GM23338 (cell line): ENCODE data around the gene MAP3K9. TPM values are rescaled to one million over a fixed set of nuclear protein-coding genes. Genes with fewer than 3 reads are reported as not detected.
A peak's percentile ranks its signal among the peaks of the same experiment; 100 is the strongest.

Source experiments
- ATAC-seq: fragments of 200-7000 bp; cut with Tn5 transposase; 3 replicates; pipeline ENCODE4 v1.9.1; 2020
- DNase-seq: peaks from one replicate; pipeline ENCODE4 v3.0.0-alpha.2; 2015; ENCODE audit warnings: low spot score
- H2AFZ ChIP-seq: fragments of 200-600 bp; sonication (generic); 2 replicates; pipeline ENCODE4 v1.8.0; 2016; ENCODE audit warnings: antibody characterized with exemption, mild to moderate bottlenecking, moderate library complexity
- H3F3A ChIP-seq: fragments of 200-600 bp; sonication (generic); replicated peaks from 2 replicates; pipeline ENCODE4 v1.8.0; 2017; ENCODE audit warnings: antibody characterized with exemption, mixed run types, low read depth
- H3K27ac ChIP-seq: fragments of 200-600 bp; sonication (generic); 2 replicates; pipeline ENCODE4 v1.6.1; 2016; ENCODE audit warnings: low read depth
- H3K27me3 ChIP-seq: fragments of 200-600 bp; sonication (generic); 2 replicates; pipeline ENCODE4 v1.8.0; 2016; ENCODE audit warnings: mild to moderate bottlenecking, mixed run types, moderate library complexity; ENCODE audit not compliant: insufficient read depth
- H3K36me3 ChIP-seq: fragments of 200-600 bp; sonication (generic); 2 replicates; pipeline ENCODE4 v1.8.0; 2016; ENCODE audit warnings: mild to moderate bottlenecking; ENCODE audit not compliant: insufficient read depth
- H3K4me1 ChIP-seq: fragments of 200-600 bp; sonication (generic); 2 replicates; pipeline ENCODE4 v1.8.0; 2016; ENCODE audit warnings: mild to moderate bottlenecking, moderate library complexity; ENCODE audit not compliant: insufficient read depth
- H3K4me2 ChIP-seq: fragments of 200-600 bp; sonication (generic); 2 replicates; pipeline ENCODE4 v1.7.1; 2017; ENCODE audit warnings: mixed run types
- H3K4me3 ChIP-seq: fragments of 200-600 bp; sonication (generic); 2 replicates; pipeline ENCODE4 v1.6.1; 2016; ENCODE audit warnings: mixed run types
- H3K79me2 ChIP-seq: fragments of 200-600 bp; sonication (generic); replicated peaks from 2 replicates; pipeline ENCODE4 v1.8.0; 2017; ENCODE audit warnings: mild to moderate bottlenecking; ENCODE audit not compliant: insufficient read depth
- H3K9me2 ChIP-seq: fragments of 200-600 bp; sonication (generic); 2 replicates; pipeline ENCODE4 v1.8.0; 2017; ENCODE audit not compliant: insufficient read depth
- H4K20me1 ChIP-seq: fragments of 200-600 bp; sonication (generic); replicated peaks from 2 replicates; pipeline ENCODE4 v1.8.0; 2017; ENCODE audit warnings: mild to moderate bottlenecking; ENCODE audit not compliant: insufficient read depth
- H3K27ac Mint-ChIP-seq: 2 replicates; pipeline ENCODE4 v1.8.0; 2020; ENCODE audit warnings: inconsistent platforms, mild to moderate bottlenecking, moderate library complexity, mixed read lengths
- H3K27me3 Mint-ChIP-seq: 3 replicates; pipeline ENCODE4 v1.8.0; 2022; ENCODE audit warnings: low read depth, mild to moderate bottlenecking, moderate library complexity, mixed read lengths, inconsistent platforms; ENCODE audit not compliant: insufficient read depth, poor library complexity
- H3K36me3 Mint-ChIP-seq: 3 replicates; pipeline ENCODE4 v1.8.0; 2021; ENCODE audit warnings: low read depth, mild to moderate bottlenecking, inconsistent platforms, moderate library complexity, mixed read lengths
- H3K4me1 Mint-ChIP-seq: 3 replicates; pipeline ENCODE4 v1.8.0; 2020; ENCODE audit warnings: mild to moderate bottlenecking, inconsistent platforms, mixed read lengths
- H3K4me3 Mint-ChIP-seq: 3 replicates; pipeline ENCODE4 v1.8.0; 2021; ENCODE audit warnings: moderate library complexity, mild to moderate bottlenecking, inconsistent platforms, mixed read lengths
- H3K9me3 Mint-ChIP-seq: 3 replicates; pipeline ENCODE4 v1.8.0; 2020; ENCODE audit warnings: moderate library complexity, mild to moderate bottlenecking, inconsistent platforms, mixed read lengths
- CTCF ChIP-seq, 2 experiments: fragments of 200-600 bp in 1 of 2; sonication (generic) in 1 of 2; conservative IDR thresholded peaks; 2 replicates each; pipeline versions ENCODE4 v1.5.1 to v1.6.1; 2016 to 2017; ENCODE audit warnings: antibody characterized with exemption in 2 of 2, low read depth in 2 of 2, mild to moderate bottlenecking in 2 of 2, moderate library complexity in 1 of 2
- JUNB ChIP-seq: IDR thresholded peaks from one replicate; pipeline ENCODE4 v1.6.1; 2016; ENCODE audit warnings: antibody characterized with exemption; ENCODE audit not compliant: unreplicated experiment
- POLR2AphosphoS5 ChIP-seq: IDR thresholded peaks from 2 replicates; pipeline ENCODE4 v1.6.1; 2016; ENCODE audit warnings: antibody characterized with exemption, low read depth
- STAT1 ChIP-seq: IDR thresholded peaks from one replicate; pipeline ENCODE4 v1.6.1; 2016; ENCODE audit warnings: antibody characterized with exemption; ENCODE audit not compliant: unreplicated experiment
- polyA plus RNA-seq: library from polyadenylated mRNA; unstranded; fragments of >200 nt; fragmentation: Nextera tagmentation; extraction: Ambion mirVana; gene quantifications from 2 replicates; pipeline ENCODE4 v1.2.1, GENCODE V29; 2016
- total RNA-seq: library from RNA; depleted of rRNA; stranded (reverse); fragments of >200 nt; shearing (Covaris generic); gene quantifications from 2 replicates; pipeline ENCODE4 v1.2.3, GENCODE V29; 2014
- TF ChIP-seq, protein P1 (sequence below): IDR thresholded peaks from one replicate; pipeline ENCODE4 v1.6.1; 2018; ENCODE audit warnings: antibody characterized with exemption; ENCODE audit not compliant: unreplicated experiment
- TF ChIP-seq, protein P2 (sequence below): fragments of 250-450 bp; sonication (Bioruptor Pico); IDR thresholded peaks from 2 replicates; pipeline ENCODE4 v1.5.0; 2020; ENCODE audit warnings: mild to moderate bottlenecking, moderate library complexity

Gene MAP3K9
- total and polyA plus RNA-seq, 2 experiments from 2014 or later = 5.3 to 30.8 TPM

DNA sequence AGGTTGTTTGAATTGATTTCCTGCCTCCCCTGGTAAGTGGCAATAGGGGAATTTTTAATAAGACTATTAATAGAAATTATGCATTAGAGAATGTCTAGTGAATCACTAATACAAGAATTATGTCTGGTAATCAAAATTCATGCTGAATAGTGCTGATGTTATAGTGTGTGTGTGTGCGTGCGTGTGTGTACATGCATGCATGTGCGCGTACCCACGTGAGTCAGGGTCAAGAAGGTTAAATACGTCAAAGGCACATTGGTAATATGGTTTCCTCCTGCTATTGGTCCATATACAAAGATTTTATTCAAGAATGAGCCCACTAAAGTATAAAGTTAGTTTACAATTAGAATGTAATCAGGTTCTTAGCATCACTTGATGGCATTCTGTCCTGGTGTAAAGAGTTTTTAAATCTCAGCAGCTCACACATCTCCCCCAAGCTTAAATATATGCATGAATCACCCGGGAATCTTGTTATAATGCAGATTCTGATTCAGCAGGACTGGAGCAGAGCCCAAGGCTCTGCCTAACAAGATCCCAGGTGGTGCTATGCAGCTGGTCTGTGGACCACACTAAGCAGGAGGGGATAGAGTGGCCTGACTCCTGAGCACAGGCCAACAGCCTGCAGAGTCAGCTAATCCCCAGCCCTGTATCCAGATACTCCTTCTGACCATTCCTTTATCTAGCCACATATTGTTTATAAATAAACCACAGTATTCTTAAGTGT lies 123.7 kb downstream of the MAP3K9 start:
- H3K9me2 ChIP-seq = no peaks in the 10 kb centered on the region
- peak overlapping the region; percentile 34; the same call in 1 of the 2 replicates for H3K27ac Mint-ChIP-seq
- no peaks in the 10 kb centered on the region for H3K9me3 Mint-ChIP-seq
- peak; percentile 99 for ATAC-seq
- no peaks in the 10 kb centered on the region for H3K36me3 Mint-ChIP-seq
- TF ChIP-seq, protein P1, sequence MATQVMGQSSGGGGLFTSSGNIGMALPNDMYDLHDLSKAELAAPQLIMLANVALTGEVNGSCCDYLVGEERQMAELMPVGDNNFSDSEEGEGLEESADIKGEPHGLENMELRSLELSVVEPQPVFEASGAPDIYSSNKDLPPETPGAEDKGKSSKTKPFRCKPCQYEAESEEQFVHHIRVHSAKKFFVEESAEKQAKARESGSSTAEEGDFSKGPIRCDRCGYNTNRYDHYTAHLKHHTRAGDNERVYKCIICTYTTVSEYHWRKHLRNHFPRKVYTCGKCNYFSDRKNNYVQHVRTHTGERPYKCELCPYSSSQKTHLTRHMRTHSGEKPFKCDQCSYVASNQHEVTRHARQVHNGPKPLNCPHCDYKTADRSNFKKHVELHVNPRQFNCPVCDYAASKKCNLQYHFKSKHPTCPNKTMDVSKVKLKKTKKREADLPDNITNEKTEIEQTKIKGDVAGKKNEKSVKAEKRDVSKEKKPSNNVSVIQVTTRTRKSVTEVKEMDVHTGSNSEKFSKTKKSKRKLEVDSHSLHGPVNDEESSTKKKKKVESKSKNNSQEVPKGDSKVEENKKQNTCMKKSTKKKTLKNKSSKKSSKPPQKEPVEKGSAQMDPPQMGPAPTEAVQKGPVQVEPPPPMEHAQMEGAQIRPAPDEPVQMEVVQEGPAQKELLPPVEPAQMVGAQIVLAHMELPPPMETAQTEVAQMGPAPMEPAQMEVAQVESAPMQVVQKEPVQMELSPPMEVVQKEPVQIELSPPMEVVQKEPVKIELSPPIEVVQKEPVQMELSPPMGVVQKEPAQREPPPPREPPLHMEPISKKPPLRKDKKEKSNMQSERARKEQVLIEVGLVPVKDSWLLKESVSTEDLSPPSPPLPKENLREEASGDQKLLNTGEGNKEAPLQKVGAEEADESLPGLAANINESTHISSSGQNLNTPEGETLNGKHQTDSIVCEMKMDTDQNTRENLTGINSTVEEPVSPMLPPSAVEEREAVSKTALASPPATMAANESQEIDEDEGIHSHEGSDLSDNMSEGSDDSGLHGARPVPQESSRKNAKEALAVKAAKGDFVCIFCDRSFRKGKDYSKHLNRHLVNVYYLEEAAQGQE = no peak
- TF ChIP-seq STAT1 (no peak), POLR2AphosphoS5 (no peak), CTCF (conservative IDR thresholded peaks at IDR 0.05; ENCODE audit: low read depth in 2 of 2) (0 out of 4 replicates have a peak, but pooled peaks of 1 of the 2 experiments have one; percentile 10), JUNB (no peak)
- TF ChIP-seq, protein P2, sequence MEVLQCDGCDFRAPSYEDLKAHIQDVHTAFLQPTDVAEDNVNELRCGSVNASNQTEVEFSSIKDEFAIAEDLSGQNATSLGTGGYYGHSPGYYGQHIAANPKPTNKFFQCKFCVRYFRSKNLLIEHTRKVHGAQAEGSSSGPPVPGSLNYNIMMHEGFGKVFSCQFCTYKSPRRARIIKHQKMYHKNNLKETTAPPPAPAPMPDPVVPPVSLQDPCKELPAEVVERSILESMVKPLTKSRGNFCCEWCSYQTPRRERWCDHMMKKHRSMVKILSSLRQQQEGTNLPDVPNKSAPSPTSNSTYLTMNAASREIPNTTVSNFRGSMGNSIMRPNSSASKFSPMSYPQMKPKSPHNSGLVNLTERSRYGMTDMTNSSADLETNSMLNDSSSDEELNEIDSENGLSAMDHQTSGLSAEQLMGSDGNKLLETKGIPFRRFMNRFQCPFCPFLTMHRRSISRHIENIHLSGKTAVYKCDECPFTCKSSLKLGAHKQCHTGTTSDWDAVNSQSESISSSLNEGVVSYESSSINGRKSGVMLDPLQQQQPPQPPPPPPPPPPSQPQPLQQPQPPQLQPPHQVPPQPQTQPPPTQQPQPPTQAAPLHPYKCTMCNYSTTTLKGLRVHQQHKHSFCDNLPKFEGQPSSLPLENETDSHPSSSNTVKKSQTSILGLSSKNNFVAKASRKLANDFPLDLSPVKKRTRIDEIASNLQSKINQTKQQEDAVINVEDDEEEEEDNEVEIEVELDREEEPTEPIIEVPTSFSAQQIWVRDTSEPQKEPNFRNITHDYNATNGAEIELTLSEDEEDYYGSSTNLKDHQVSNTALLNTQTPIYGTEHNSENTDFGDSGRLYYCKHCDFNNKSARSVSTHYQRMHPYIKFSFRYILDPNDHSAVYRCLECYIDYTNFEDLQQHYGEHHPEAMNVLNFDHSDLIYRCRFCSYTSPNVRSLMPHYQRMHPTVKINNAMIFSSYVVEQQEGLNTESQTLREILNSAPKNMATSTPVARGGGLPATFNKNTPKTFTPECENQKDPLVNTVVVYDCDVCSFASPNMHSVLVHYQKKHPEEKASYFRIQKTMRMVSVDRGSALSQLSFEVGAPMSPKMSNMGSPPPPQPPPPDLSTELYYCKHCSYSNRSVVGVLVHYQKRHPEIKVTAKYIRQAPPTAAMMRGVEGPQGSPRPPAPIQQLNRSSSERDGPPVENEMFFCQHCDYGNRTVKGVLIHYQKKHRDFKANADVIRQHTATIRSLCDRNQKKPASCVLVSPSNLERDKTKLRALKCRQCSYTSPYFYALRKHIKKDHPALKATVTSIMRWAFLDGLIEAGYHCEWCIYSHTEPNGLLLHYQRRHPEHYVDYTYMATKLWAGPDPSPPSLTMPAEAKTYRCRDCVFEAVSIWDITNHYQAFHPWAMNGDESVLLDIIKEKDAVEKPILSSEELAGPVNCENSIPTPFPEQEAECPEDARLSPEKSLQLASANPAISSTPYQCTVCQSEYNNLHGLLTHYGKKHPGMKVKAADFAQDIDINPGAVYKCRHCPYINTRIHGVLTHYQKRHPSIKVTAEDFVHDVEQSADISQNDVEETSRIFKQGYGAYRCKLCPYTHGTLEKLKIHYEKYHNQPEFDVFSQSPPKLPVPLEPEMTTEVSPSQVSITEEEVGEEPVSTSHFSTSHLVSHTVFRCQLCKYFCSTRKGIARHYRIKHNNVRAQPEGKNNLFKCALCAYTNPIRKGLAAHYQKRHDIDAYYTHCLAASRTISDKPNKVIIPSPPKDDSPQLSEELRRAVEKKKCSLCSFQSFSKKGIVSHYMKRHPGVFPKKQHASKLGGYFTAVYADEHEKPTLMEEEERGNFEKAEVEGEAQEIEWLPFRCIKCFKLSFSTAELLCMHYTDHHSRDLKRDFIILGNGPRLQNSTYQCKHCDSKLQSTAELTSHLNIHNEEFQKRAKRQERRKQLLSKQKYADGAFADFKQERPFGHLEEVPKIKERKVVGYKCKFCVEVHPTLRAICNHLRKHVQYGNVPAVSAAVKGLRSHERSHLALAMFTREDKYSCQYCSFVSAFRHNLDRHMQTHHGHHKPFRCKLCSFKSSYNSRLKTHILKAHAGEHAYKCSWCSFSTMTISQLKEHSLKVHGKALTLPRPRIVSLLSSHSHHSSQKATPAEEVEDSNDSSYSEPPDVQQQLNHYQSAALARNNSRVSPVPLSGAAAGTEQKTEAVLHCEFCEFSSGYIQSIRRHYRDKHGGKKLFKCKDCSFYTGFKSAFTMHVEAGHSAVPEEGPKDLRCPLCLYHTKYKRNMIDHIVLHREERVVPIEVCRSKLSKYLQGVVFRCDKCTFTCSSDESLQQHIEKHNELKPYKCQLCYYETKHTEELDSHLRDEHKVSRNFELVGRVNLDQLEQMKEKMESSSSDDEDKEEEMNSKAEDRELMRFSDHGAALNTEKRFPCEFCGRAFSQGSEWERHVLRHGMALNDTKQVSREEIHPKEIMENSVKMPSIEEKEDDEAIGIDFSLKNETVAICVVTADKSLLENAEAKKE (CRISPR knock-in tag) = peak; percentile 72
- H3K4me3 Mint-ChIP-seq = peak overlapping the region; percentile 2; the same call in 1 of the 3 replicates
- H3K27me3 Mint-ChIP-seq = peaks cover 2% of the 10 kb centered on the region
- peak overlapping the region; percentile 36; the same call in 1 of the 2 replicates for H3K27ac ChIP-seq
- H3K4me1 Mint-ChIP-seq = peaks cover 43% of the 10 kb centered on the region
- no peaks in the 10 kb centered on the region for H4K20me1 ChIP-seq
- no peaks in the 10 kb centered on the region for H3K36me3 ChIP-seq
- H3K4me2 ChIP-seq = peak overlapping the region; percentile 29; the same call in 1 of the 2 replicates
- no peaks in the 10 kb centered on the region for H3F3A ChIP-seq
- no peaks in the 10 kb centered on the region for H3K79me2 ChIP-seq
- DNase-seq = peak; percentile 72
- peaks cover 37% of the 10 kb centered on the region for H3K4me1 ChIP-seq
- H3K27me3 ChIP-seq = no peaks in the 10 kb centered on the region
- no peak overlapping the region for H3K4me3 ChIP-seq
- no peak overlapping the region for H2AFZ ChIP-seq
